ENCODE results near the gene CNPY1.

Gene CNPY1

DNA sequence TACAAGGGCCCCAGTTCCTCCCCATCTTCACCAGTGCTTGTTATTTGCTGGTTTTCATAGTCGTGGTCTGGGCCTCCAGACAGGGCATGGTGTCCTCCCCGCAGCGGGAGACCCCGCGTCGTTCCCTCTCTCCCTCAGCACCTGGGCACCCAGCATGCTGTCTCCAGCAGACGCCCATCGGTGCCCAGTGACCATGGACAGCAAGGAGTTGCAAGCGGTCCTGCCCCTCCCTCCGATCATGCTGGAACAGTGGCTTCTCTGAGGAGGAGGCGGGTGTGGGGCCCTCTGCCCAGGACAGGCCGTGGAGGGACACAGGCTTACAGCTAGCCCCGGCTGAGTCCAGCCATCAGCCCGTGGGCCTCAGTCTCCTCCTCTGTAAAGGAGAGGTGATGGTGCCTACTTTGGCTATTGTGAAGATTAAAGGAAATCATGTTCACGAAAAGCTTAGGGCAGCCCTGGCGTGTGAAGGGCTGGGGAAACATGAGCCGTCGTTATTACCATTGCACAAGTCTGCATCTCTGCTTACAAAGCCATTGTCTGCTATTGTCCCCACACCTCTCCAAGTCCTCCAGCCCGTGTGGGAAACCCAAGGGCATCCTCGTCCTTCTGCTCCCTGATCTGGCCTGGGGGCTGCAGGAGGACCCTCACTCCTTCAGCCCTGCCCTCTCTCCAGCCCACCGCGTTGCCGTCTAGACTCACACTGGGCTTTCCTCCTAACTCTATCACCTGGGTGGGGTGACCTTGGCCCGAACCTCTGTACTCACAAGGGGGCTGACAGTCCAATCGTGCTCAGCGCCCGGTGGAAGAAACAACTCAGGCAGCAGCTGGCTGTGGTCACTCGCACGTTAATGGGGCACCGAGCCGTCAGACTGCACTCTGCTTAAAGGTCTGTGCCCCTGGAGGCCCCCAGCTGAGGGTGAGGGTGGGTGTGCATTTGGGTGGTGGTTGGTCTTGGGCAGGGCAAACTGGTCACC is 58.6 kb downstream of the CNPY1 start:
- Histone ChIP-seq H3K27me3 (ENCODE audit: insufficient read depth, low read length, poor library complexity) (no peaks in the 10 kb centered on the region), H4K5ac (ENCODE audit: low read length) (no peak overlapping the region), H3K4me1 (ENCODE audit: control insufficient read depth, low read depth, low read length) (peaks cover 5% of the 10 kb centered on the region), H3K9ac (ENCODE audit: low read length) (no peak overlapping the region), H2BK15ac (replicated peaks; ENCODE audit: low read depth) (no peak overlapping the region), H3K79me1 (ENCODE audit: low read length) (no peaks in the 10 kb centered on the region), H3K4ac (ENCODE audit: low read depth, low read length) (no peak overlapping the region), H2BK120ac (ENCODE audit: low read depth, low read length) (no peak overlapping the region), H3K4me2 (ENCODE audit: low read length) (no peak overlapping the region), H2AK5ac (ENCODE audit: low read length) (no peak overlapping the region), H3K18ac (ENCODE audit: low read length) (no peak overlapping the region), H2BK5ac (ENCODE audit: low read length) (no peak overlapping the region), H3K23ac (ENCODE audit: low read length) (no peak overlapping the region), H3K27ac (ENCODE audit: low read depth, low read length) (no peak overlapping the region), H3K56ac (ENCODE audit: low read length) (no peak overlapping the region), H3K4me3 (ENCODE audit: low read length) (no peak overlapping the region), H3K79me2 (ENCODE audit: control insufficient read depth, insufficient read depth, low read length) (no peaks in the 10 kb centered on the region), H3K36me3 (ENCODE audit: control insufficient read depth, insufficient read depth, low read length) (no peaks in the 10 kb centered on the region), H4K8ac (ENCODE audit: low read depth, low read length) (no peak overlapping the region)
- no peak for DNase-seq
- WGBS (ENCODE audit: extremely low coverage, insufficient coverage, low lambda C conversion rate): no CpG with 5 or more reads among the region's 31 CpGs

DNA sequence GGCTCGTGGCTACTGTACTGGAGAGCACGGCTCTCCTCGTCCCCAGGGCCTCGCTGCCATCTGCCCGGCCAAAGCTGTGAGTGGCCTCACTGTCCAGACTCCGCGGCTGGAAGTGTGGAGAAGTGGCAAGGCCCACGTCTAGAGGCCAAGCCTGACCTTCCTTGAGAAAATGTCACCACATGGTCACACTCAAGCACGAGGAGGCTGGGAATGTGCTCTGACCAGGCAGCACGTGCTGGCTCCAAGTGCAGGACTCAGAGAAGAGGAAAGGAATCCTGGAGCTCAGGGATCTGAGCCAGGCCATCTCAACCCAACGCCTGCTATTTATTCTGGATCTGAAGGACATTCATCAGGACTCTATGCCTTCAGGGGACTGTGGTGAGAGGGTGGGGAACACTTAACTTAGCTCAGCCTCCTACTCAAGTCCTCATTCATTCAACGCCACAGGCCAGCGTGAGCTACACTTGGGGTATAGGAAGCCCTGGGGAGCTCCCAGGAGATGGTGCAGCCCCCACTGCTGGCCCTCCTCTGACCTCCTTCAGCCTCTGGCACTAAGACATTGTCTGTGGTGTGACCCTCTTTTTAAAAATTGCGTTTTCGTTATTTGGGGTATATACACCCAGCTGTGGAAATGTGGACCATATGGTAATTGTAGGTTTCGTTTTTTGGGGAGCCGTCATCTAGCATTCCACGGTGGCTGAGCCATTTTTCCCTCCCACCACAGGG is 59.4 kb downstream of the CNPY1 start:
- H4K5ac ChIP-seq (ENCODE audit: low read length): no peak overlapping the region
- H2BK120ac ChIP-seq (ENCODE audit: low read depth, low read length): no peak overlapping the region
- no peaks in the 10 kb centered on the region for H3K27me3 ChIP-seq (ENCODE audit: insufficient read depth, low read length, poor library complexity)
- H3K4me2 ChIP-seq (ENCODE audit: low read length): no peak overlapping the region
- no peak overlapping the region for H3K4ac ChIP-seq (ENCODE audit: low read depth, low read length)
- H2BK15ac ChIP-seq (replicated peaks; ENCODE audit: low read depth): no peak overlapping the region
- no CpG with 5 or more reads among the region's 18 CpGs for WGBS (ENCODE audit: extremely low coverage, insufficient coverage, low lambda C conversion rate)
- no peak overlapping the region for H3K56ac ChIP-seq (ENCODE audit: low read length)
- H3K4me1 ChIP-seq (ENCODE audit: control insufficient read depth, low read depth, low read length): peaks cover 5% of the 10 kb centered on the region
- DNase-seq: no peak
- H3K9ac ChIP-seq (ENCODE audit: low read length): no peak overlapping the region
- H2AK5ac ChIP-seq (ENCODE audit: low read length): no peak overlapping the region
- H2BK5ac ChIP-seq (ENCODE audit: low read length): no peak overlapping the region
- H3K4me3 ChIP-seq (ENCODE audit: low read length): no peak overlapping the region
- H4K8ac ChIP-seq (ENCODE audit: low read depth, low read length): no peak overlapping the region
- no peak overlapping the region for H3K18ac ChIP-seq (ENCODE audit: low read length)
- no peaks in the 10 kb centered on the region for H3K79me1 ChIP-seq (ENCODE audit: low read length)
- no peak overlapping the region for H3K27ac ChIP-seq (ENCODE audit: low read depth, low read length)
- no peak overlapping the region for H3K23ac ChIP-seq (ENCODE audit: low read length)
- no peaks in the 10 kb centered on the region for H3K79me2 ChIP-seq (ENCODE audit: control insufficient read depth, insufficient read depth, low read length)
- no peaks in the 10 kb centered on the region for H3K36me3 ChIP-seq (ENCODE audit: control insufficient read depth, insufficient read depth, low read length)

GRCh38 chr7:155484483-155485399 is 61.6 kb downstream of the CNPY1 start:
- no CpG with 5 or more reads among the region's 23 CpGs for WGBS (ENCODE audit: extremely low coverage, insufficient coverage, low lambda C conversion rate)
- Histone ChIP-seq H3K18ac (ENCODE audit: low read length) (no peak overlapping the region), H3K9ac (ENCODE audit: low read length) (no peak overlapping the region), H4K5ac (ENCODE audit: low read length) (no peak overlapping the region), H2BK5ac (ENCODE audit: low read length) (no peak overlapping the region), H3K4me2 (ENCODE audit: low read length) (no peak overlapping the region), H4K8ac (ENCODE audit: low read depth, low read length) (no peak overlapping the region), H3K23ac (ENCODE audit: low read length) (no peak overlapping the region), H3K4me3 (ENCODE audit: low read length) (no peak overlapping the region), H2BK120ac (ENCODE audit: low read depth, low read length) (no peak overlapping the region), H3K27ac (ENCODE audit: low read depth, low read length) (no peak overlapping the region), H2BK15ac (replicated peaks; ENCODE audit: low read depth) (no peak overlapping the region), H3K79me1 (ENCODE audit: low read length) (no peaks in the 10 kb centered on the region), H3K27me3 (ENCODE audit: insufficient read depth, low read length, poor library complexity) (no peaks in the 10 kb centered on the region), H3K4ac (ENCODE audit: low read depth, low read length) (no peak overlapping the region), H3K56ac (ENCODE audit: low read length) (no peak overlapping the region), H3K79me2 (ENCODE audit: control insufficient read depth, insufficient read depth, low read length) (no peaks in the 10 kb centered on the region), H3K36me3 (ENCODE audit: control insufficient read depth, insufficient read depth, low read length) (no peaks in the 10 kb centered on the region), H2AK5ac (ENCODE audit: low read length) (no peak overlapping the region), H3K4me1 (ENCODE audit: control insufficient read depth, low read depth, low read length) (no peaks in the 10 kb centered on the region)
- no peak for DNase-seq

DNA sequence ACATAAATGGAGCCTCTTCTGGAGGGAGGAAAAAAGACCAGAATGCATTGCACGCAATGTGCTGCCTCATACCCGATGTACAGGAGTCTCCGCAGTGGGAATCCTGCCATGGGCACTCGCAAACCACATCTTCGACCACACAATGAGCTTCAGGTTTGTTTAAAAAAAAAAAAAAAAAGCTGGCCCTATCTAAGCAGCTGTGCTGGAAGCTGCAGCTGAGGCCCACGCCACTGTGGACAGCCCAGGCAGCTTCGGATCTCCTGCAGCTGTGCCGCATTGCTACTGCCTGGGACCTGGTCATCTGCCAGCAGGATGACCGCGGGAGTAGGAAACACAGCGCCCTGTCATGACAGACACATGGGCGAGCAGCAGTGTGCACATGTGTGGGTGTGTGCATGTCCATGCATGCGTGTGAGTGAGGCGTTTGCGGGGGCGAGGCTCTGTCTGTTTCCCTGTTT is 62.5 kb downstream of the CNPY1 start:
- Histone ChIP-seq H2BK120ac (ENCODE audit: low read depth, low read length) (no peak overlapping the region), H3K27me3 (ENCODE audit: insufficient read depth, low read length, poor library complexity) (no peaks in the 10 kb centered on the region), H3K56ac (ENCODE audit: low read length) (no peak overlapping the region), H2BK15ac (replicated peaks; ENCODE audit: low read depth) (no peak overlapping the region), H3K4me1 (ENCODE audit: control insufficient read depth, low read depth, low read length) (no peaks in the 10 kb centered on the region), H3K79me1 (ENCODE audit: low read length) (no peaks in the 10 kb centered on the region), H4K8ac (ENCODE audit: low read depth, low read length) (no peak overlapping the region), H3K36me3 (ENCODE audit: control insufficient read depth, insufficient read depth, low read length) (no peaks in the 10 kb centered on the region), H2AK5ac (ENCODE audit: low read length) (no peak overlapping the region), H3K9ac (ENCODE audit: low read length) (no peak overlapping the region), H2BK5ac (ENCODE audit: low read length) (no peak overlapping the region), H3K4ac (ENCODE audit: low read depth, low read length) (no peak overlapping the region), H3K79me2 (ENCODE audit: control insufficient read depth, insufficient read depth, low read length) (no peaks in the 10 kb centered on the region), H3K4me3 (ENCODE audit: low read length) (no peak overlapping the region), H3K4me2 (ENCODE audit: low read length) (no peak overlapping the region), H4K5ac (ENCODE audit: low read length) (no peak overlapping the region), H3K23ac (ENCODE audit: low read length) (no peak overlapping the region), H3K27ac (ENCODE audit: low read depth, low read length) (no peak overlapping the region), H3K18ac (ENCODE audit: low read length) (no peak overlapping the region)
- DNase-seq: no peak
- WGBS (ENCODE audit: extremely low coverage, insufficient coverage, low lambda C conversion rate): no CpG with 5 or more reads among the region's 16 CpGs

- Histone ChIP-seq H4K5ac (ENCODE audit: low read length) (no peak overlapping the region), H3K23ac (ENCODE audit: low read length) (no peak overlapping the region), H2BK5ac (ENCODE audit: low read length) (no peak overlapping the region), H2BK15ac (replicated peaks; ENCODE audit: low read depth) (no peak overlapping the region), H2AK5ac (ENCODE audit: low read length) (no peak overlapping the region), H3K79me2 (ENCODE audit: control insufficient read depth, insufficient read depth, low read length) (no peaks in the 10 kb centered on the region), H3K18ac (ENCODE audit: low read length) (no peak overlapping the region), H3K27ac (ENCODE audit: low read depth, low read length) (no peak overlapping the region), H2BK120ac (ENCODE audit: low read depth, low read length) (no peak overlapping the region), H3K36me3 (ENCODE audit: control insufficient read depth, insufficient read depth, low read length) (no peaks in the 10 kb centered on the region), H3K79me1 (ENCODE audit: low read length) (no peaks in the 10 kb centered on the region), H3K9ac (ENCODE audit: low read length) (no peak overlapping the region), H3K4ac (ENCODE audit: low read depth, low read length) (no peak overlapping the region), H4K8ac (ENCODE audit: low read depth, low read length) (no peak overlapping the region), H3K4me3 (ENCODE audit: low read length) (no peak overlapping the region), H3K4me2 (ENCODE audit: low read length) (no peak overlapping the region), H3K27me3 (ENCODE audit: insufficient read depth, low read length, poor library complexity) (no peaks in the 10 kb centered on the region), H3K4me1 (ENCODE audit: control insufficient read depth, low read depth, low read length) (no peaks in the 10 kb centered on the region), H3K56ac (ENCODE audit: low read length) (no peak overlapping the region)
- no CpG with 5 or more reads among the region's 13 CpGs for WGBS (ENCODE audit: extremely low coverage, insufficient coverage, low lambda C conversion rate)
- no peak for DNase-seq
Measured at GRCh38 chr7:155483245-155483644, 63.1 kb downstream of the CNPY1 start.
